Uterus (tissue), 4 donors: Measurements from ENCODE around the gene MPZL3. TPM values are rescaled to one million over a fixed set of nuclear protein-coding genes. Genes with fewer than 3 reads are reported as not detected.

Experiments used
- DNase-seq, 2 donors: peaks; one replicate each; pipeline ENCODE4 v3.0.0-alpha.2; 2019 to 2020
- H3K27ac ChIP-seq, 2 donors: fragments of 200-600 bp; sonication (generic); 1 replicate in 1 of 2; 2 replicates in 1 of 2; pipeline ENCODE4 v1.5.1; 2016 to 2018
- H3K27me3 ChIP-seq, 2 donors: fragments of 200-600 bp; sonication (generic); one replicate each; pipeline ENCODE4 v1.5.1; 2018 to 2019; ENCODE audit warnings: control low read depth in 1 of 2
- H3K36me3 ChIP-seq, 2 donors: fragments of 200-600 bp; sonication (generic); one replicate each; pipeline ENCODE4 v1.5.1; 2019; ENCODE audit warnings: control low read depth in 1 of 2
- H3K4me1 ChIP-seq, 2 donors: fragments of 200-600 bp; sonication (generic); one replicate each; pipeline ENCODE4 v1.5.1; 2018 to 2019; ENCODE audit warnings: control low read depth in 1 of 2
- H3K4me3 ChIP-seq, 2 donors: fragments of 200-600 bp; sonication (generic); 1 replicate in 1 of 2; 2 replicates in 1 of 2; pipeline ENCODE4 v1.5.1; 2018 to 2019; ENCODE audit warnings: mild to moderate bottlenecking in 1 of 2
- H3K9me3 ChIP-seq, 2 donors: fragments of 200-600 bp; sonication (generic); one replicate each; pipeline ENCODE4 v1.5.1; 2019; ENCODE audit warnings: control low read depth in 1 of 2
- POLR2A ChIP-seq, 2 donors: fragments of 450-650 bp; IDR thresholded peaks; one replicate each; pipeline ENCODE4 v1.6.1; 2016; ENCODE audit warnings: antibody characterized with exemption in 2 of 2, mild to moderate bottlenecking in 1 of 2, moderate library complexity in 1 of 2
- intact Hi-C: fragments of 100-400 bp; cut with DNase I; formaldehyde crosslinking; loops from one replicate; pipeline ENCODE4 v1.15.1; 2023; ENCODE audit warnings: low total_unique reads
- total RNA-seq, 4 donors: library from RNA; depleted of rRNA in 3 of 4; stranded (reverse); fragments of >200 nt in 3 of 4; gene quantifications; one replicate each; pipeline versions ENCODE4 v1.1.0 to v1.2.4, GENCODE V29; 2014 to 2023
- TF ChIP-seq, protein P1 (sequence below), 4 experiments: fragments of 200-600 bp in 2 of 4; fragments of 450-650 bp in 2 of 4; sonication (generic) in 2 of 4; IDR thresholded peaks; one replicate each; pipeline ENCODE4 v1.5.1; 2016 to 2019; ENCODE audit warnings: antibody characterized with exemption in 4 of 4, mild to moderate bottlenecking in 2 of 4, moderate library complexity in 1 of 4
- donor health status: DM: yes; HTN: yes; CAD: no.

MPZL3 gene
- total RNA-seq, 4 donors from 2014 or later: 0.26 to 8.3 (median 3.3) TPM

DNA sequence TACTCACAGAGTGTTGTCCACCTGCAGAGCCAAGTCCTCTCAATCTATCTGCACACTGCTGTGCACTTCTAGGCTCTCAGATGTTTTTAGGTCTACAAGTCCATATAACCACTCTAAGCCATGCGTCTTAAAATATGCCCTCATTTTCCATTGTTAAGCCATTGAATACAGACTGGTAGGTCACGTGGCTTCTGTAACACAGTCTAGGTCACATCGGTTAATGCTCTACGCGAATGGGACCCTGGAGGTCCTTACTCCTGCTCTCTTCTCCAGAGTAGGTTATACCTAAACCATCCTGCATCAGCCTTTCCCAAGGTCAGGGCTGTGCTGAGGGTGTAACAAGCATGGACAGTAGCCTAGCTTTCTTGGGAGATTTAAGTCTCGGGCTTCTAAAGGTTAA, 28.2 kb downstream of the MPZL3 start:
- no peaks in the 10 kb centered on the region for H3K27me3 ChIP-seq
- H3K36me3 ChIP-seq: no peaks in the 10 kb centered on the region
- no peaks in the 10 kb centered on the region for H3K9me3 ChIP-seq
- TF ChIP-seq POLR2A (IDR thresholded peaks at IDR 0.05): no peak
- TF ChIP-seq, protein P1, sequence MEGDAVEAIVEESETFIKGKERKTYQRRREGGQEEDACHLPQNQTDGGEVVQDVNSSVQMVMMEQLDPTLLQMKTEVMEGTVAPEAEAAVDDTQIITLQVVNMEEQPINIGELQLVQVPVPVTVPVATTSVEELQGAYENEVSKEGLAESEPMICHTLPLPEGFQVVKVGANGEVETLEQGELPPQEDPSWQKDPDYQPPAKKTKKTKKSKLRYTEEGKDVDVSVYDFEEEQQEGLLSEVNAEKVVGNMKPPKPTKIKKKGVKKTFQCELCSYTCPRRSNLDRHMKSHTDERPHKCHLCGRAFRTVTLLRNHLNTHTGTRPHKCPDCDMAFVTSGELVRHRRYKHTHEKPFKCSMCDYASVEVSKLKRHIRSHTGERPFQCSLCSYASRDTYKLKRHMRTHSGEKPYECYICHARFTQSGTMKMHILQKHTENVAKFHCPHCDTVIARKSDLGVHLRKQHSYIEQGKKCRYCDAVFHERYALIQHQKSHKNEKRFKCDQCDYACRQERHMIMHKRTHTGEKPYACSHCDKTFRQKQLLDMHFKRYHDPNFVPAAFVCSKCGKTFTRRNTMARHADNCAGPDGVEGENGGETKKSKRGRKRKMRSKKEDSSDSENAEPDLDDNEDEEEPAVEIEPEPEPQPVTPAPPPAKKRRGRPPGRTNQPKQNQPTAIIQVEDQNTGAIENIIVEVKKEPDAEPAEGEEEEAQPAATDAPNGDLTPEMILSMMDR (IDR thresholded peaks at IDR 0.05): no peak
- H3K4me1 ChIP-seq: no peaks in the 10 kb centered on the region
- no peak overlapping the region for H3K27ac ChIP-seq
- DNase-seq: no peak
- no peak overlapping the region for H3K4me3 ChIP-seq
- intact Hi-C loops: no loop called here

GRCh38 chr11:118223570-118223969, 28.6 kb downstream of the MPZL3 start:
- DNase-seq: no peak
- intact Hi-C loops: no loop called here
- H3K4me3 ChIP-seq: no peak overlapping the region
- H3K36me3 ChIP-seq: no peaks in the 10 kb centered on the region
- H3K27me3 ChIP-seq: no peaks in the 10 kb centered on the region
- no peaks in the 10 kb centered on the region for H3K9me3 ChIP-seq
- no peaks in the 10 kb centered on the region for H3K4me1 ChIP-seq
- TF ChIP-seq POLR2A (IDR thresholded peaks at IDR 0.05): no peak
- TF ChIP-seq, protein P1 (IDR thresholded peaks at IDR 0.05): no peak
- H3K27ac ChIP-seq: no peak overlapping the region

DNA sequence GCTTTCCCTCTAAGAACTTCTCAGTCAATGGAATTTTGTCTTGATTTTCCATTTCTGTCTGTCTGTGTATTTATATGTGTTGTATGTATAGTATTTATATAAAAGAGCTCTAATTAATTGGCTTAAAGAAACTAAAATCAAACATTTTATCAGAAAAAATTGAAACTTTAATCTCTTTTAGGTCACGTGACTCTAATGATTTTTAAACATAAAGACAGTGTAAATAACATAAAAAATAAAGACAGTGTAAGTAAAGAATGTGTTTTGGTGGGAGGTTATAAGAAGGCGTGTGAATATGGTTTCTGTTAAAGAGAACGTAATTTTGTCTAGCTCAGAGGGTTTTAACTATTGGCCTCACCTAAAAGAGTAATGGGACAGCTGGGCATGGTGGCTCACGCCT, 29.7 kb downstream of the MPZL3 start:
- no peak for TF ChIP-seq POLR2A (IDR thresholded peaks at IDR 0.05)
- TF ChIP-seq, protein P1 (IDR thresholded peaks at IDR 0.05): no peak
- Histone ChIP-seq H3K36me3 (no peaks in the 10 kb centered on the region), H3K4me1 (no peaks in the 10 kb centered on the region), H3K27ac (no peak overlapping the region), H3K9me3 (no peaks in the 10 kb centered on the region), H3K4me3 (no peak overlapping the region), H3K27me3 (no peaks in the 10 kb centered on the region)
- no peak for DNase-seq
- intact Hi-C loops: no loop called here

GRCh38 chr11:118221419-118221818, 30.7 kb downstream of the MPZL3 start:
- H3K4me1 ChIP-seq: no peaks in the 10 kb centered on the region
- H3K9me3 ChIP-seq: no peaks in the 10 kb centered on the region
- H3K36me3 ChIP-seq: no peaks in the 10 kb centered on the region
- H3K27me3 ChIP-seq: no peaks in the 10 kb centered on the region
- no peak for DNase-seq
- intact Hi-C loops: no loop called here
- TF ChIP-seq, protein P1 (IDR thresholded peaks at IDR 0.05): no peak
- TF ChIP-seq POLR2A (IDR thresholded peaks at IDR 0.05): no peak
- no peak overlapping the region for H3K27ac ChIP-seq
- H3K4me3 ChIP-seq: no peak overlapping the region

GRCh38 chr11:118219732-118220131, 32.4 kb downstream of the MPZL3 start:
- intact Hi-C loops: no loop called here
- H3K27me3 ChIP-seq: no peaks in the 10 kb centered on the region
- TF ChIP-seq, protein P1 (IDR thresholded peaks at IDR 0.05): no peak
- no peak for TF ChIP-seq POLR2A (IDR thresholded peaks at IDR 0.05)
- H3K4me3 ChIP-seq: no peak overlapping the region
- no peak for DNase-seq
- no peak overlapping the region for H3K27ac ChIP-seq
- no peaks in the 10 kb centered on the region for H3K9me3 ChIP-seq
- no peaks in the 10 kb centered on the region for H3K36me3 ChIP-seq
- H3K4me1 ChIP-seq: no peaks in the 10 kb centered on the region
